HepG2 (cell line): ENCODE data around the gene P3R3URF. TPM values are rescaled to one million over a fixed set of nuclear protein-coding genes. Genes with fewer than 3 reads are reported as not detected.

Source experiments
- FOXO1 ChIP-seq: sonication (generic); formaldehyde crosslinking; IDR thresholded peaks from 2 replicates; pipeline ENCODE4 v1.4.0; 2020; ENCODE audit warnings: missing genetic modification reagents
- HCFC1 ChIP-seq: fragments of 150-350 bp; IDR thresholded peaks from 2 replicates; pipeline ENCODE4 v1.6.1; 2014; ENCODE audit warnings: low read depth, low read length
- IKZF1 ChIP-seq: fragments of 450-650 bp; IDR thresholded peaks from 2 replicates; pipeline ENCODE4 v1.7.1; 2016
- ISL2 ChIP-seq: sonication (generic); formaldehyde crosslinking; IDR thresholded peaks from 2 replicates; pipeline ENCODE4 v1.5.0; 2020; ENCODE audit warnings: missing genetic modification reagents
- ISX ChIP-seq: sonication (generic); formaldehyde crosslinking; conservative IDR thresholded peaks from 2 replicates; pipeline ENCODE4 v1.5.0; 2020; ENCODE audit warnings: missing genetic modification reagents
- KLF15 ChIP-seq: sonication (generic); formaldehyde crosslinking; IDR thresholded peaks from 2 replicates; pipeline ENCODE4 v1.8.1; 2023; ENCODE audit warnings: borderline replicate concordance, mild to moderate bottlenecking, inconsistent platforms, missing genetic modification reagents, mixed read lengths
- MBD4 ChIP-seq: IDR thresholded peaks from 2 replicates; pipeline ENCODE4 v1.6.1; 2012; ENCODE audit warnings: low read length, inconsistent platforms, borderline replicate concordance
- MED8 ChIP-seq: sonication (generic); formaldehyde crosslinking; IDR thresholded peaks from 2 replicates; pipeline ENCODE4 v1.8.1; 2023; ENCODE audit warnings: mild to moderate bottlenecking, missing genetic modification reagents; ENCODE audit not compliant: insufficient replicate concordance
- MXD4 ChIP-seq: IDR thresholded peaks from 2 replicates; pipeline ENCODE4 v1.6.1; 2016; ENCODE audit warnings: mild to moderate bottlenecking, missing biosample characterization, missing genetic modification reagents
- NCOR1 ChIP-seq: fragments of 200-600 bp; sonication (generic); IDR thresholded peaks from 2 replicates; pipeline ENCODE4 v1.7.0; 2017; ENCODE audit warnings: antibody characterized with exemption, low read length, borderline replicate concordance
- REXO4 ChIP-seq: sonication (generic); formaldehyde crosslinking; IDR thresholded peaks from 2 replicates; pipeline ENCODE4 v1.8.0; 2022; ENCODE audit warnings: missing genetic modification reagents, mild to moderate bottlenecking, borderline replicate concordance
- SNAPC5 ChIP-seq: sonication (generic); formaldehyde crosslinking; IDR thresholded peaks from 2 replicates; pipeline ENCODE4 v1.8.1; 2023; ENCODE audit warnings: mild to moderate bottlenecking, missing genetic modification reagents, borderline replicate concordance
- SUZ12 ChIP-seq: fragments of 150-350 bp; IDR thresholded peaks from 2 replicates; pipeline ENCODE4 v1.6.1; 2014; ENCODE audit warnings: low read depth, low read length
- UBTF ChIP-seq: sonication (generic); formaldehyde crosslinking; IDR thresholded peaks from 2 replicates; pipeline ENCODE4 v1.4.0; 2020; ENCODE audit warnings: mild to moderate bottlenecking, missing genetic modification reagents
- ZFP36L1 ChIP-seq: sonication (generic); formaldehyde crosslinking; IDR thresholded peaks from 2 replicates; pipeline ENCODE4 v1.8.0; 2022; ENCODE audit warnings: mild to moderate bottlenecking, missing genetic modification reagents, moderate library complexity
- ZKSCAN5 ChIP-seq: sonication (generic); formaldehyde crosslinking; IDR thresholded peaks from 2 replicates; pipeline ENCODE4 v1.5.1; 2020; ENCODE audit warnings: mild to moderate bottlenecking, missing genetic modification reagents
- ZNF18 ChIP-seq: sonication (generic); formaldehyde crosslinking; IDR thresholded peaks from 2 replicates; pipeline ENCODE4 v1.8.0; 2022; ENCODE audit warnings: mild to moderate bottlenecking, missing genetic modification reagents; ENCODE audit not compliant: insufficient replicate concordance
- ZNF33B ChIP-seq: sonication (generic); formaldehyde crosslinking; IDR thresholded peaks from 2 replicates; pipeline ENCODE4 v1.5.1; 2020; ENCODE audit warnings: mild to moderate bottlenecking, missing genetic modification reagents
- ZNF563 ChIP-seq: sonication (generic); formaldehyde crosslinking; IDR thresholded peaks from 2 replicates; pipeline ENCODE4 v1.8.0; 2022; ENCODE audit warnings: mild to moderate bottlenecking, moderate library complexity, missing genetic modification reagents
- ZNF703 ChIP-seq: sonication (generic); formaldehyde crosslinking; IDR thresholded peaks from 2 replicates; pipeline ENCODE4 v1.5.1; 2020; ENCODE audit warnings: missing genetic modification reagents, mild to moderate bottlenecking, moderate library complexity, borderline replicate concordance
- polyA plus RNA-seq, 8 experiments: library from polyadenylated mRNA; depleted of rRNA in 3 of 8; stranded (reverse) in 7 of 8; unstranded in 1 of 8; fragments of >200 nt; fragmentation: Illumina TruSeq in 4 of 8; extraction: Trizol in 4 of 8; gene quantifications; 2 replicates each; pipeline versions ENCODE4 v1.2.1 to v1.2.3, GENCODE V29; 2011 to 2016; ENCODE audit warnings: low read depth in 4 of 8, missing spikeins in 1 of 8, mixed read lengths in 1 of 8; ENCODE audit not compliant: insufficient read depth in 1 of 8
- total RNA-seq, 5 experiments: library from RNA; depleted of rRNA; stranded (reverse); fragments of >200 nt; fragmentation: Illumina TruSeq; extraction: Trizol; gene quantifications; 2 replicates each; pipeline ENCODE4 v1.2.3, GENCODE V29; 2016; ENCODE audit warnings: low read depth in 1 of 5
- TF ChIP-seq, protein P1 (sequence below): sonication (generic); formaldehyde crosslinking; IDR thresholded peaks from 2 replicates; pipeline ENCODE4 v1.8.0; 2023; ENCODE audit warnings: mild to moderate bottlenecking, missing genetic modification reagents
- TF ChIP-seq, protein P2 (sequence below): sonication (generic); formaldehyde crosslinking; IDR thresholded peaks from 2 replicates; pipeline ENCODE4 v1.4.0; 2020; ENCODE audit warnings: missing genetic modification reagents, borderline replicate concordance

Gene P3R3URF
- total and polyA plus RNA-seq, 2 of the 13 experiments (the other 11 are each of a cell fraction or from before 2014, with no cell fraction given): not detected

GRCh38 chr1:46132529-46133180 lies 43.6 kb downstream of the P3R3URF start, which contains the start of gene PIK3R3 (continued):
- peak; percentile 97 for TF ChIP-seq SNAPC5
- TF ChIP-seq ZNF18 (CRISPR knock-in tag): peak; percentile 72
- TF ChIP-seq REXO4: 0 out of 2 replicates have a peak, but pooled peaks have one; percentile 47
- TF ChIP-seq ZNF563: peak; percentile 100
- peak; percentile 86; the same call in 1 of the 2 replicates for TF ChIP-seq ZFP36L1 (CRISPR knock-in tag)
- TF ChIP-seq, protein P1, sequence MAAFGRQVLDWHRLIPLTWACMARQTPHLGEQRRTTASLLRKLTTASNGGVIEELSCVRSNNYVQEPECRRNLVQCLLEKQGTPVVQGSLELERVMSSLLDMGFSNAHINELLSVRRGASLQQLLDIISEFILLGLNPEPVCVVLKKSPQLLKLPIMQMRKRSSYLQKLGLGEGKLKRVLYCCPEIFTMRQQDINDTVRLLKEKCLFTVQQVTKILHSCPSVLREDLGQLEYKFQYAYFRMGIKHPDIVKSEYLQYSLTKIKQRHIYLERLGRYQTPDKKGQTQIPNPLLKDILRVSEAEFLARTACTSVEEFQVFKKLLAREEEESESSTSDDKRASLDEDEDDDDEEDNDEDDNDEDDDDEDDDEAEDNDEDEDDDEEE (CRISPR knock-in tag): peak; percentile 93
- TF ChIP-seq UBTF (CRISPR knock-in tag): peak; percentile 95
- peak; percentile 75; the same call in 1 of the 2 replicates for TF ChIP-seq ISL2 (CRISPR knock-in tag)
- TF ChIP-seq, protein P2, sequence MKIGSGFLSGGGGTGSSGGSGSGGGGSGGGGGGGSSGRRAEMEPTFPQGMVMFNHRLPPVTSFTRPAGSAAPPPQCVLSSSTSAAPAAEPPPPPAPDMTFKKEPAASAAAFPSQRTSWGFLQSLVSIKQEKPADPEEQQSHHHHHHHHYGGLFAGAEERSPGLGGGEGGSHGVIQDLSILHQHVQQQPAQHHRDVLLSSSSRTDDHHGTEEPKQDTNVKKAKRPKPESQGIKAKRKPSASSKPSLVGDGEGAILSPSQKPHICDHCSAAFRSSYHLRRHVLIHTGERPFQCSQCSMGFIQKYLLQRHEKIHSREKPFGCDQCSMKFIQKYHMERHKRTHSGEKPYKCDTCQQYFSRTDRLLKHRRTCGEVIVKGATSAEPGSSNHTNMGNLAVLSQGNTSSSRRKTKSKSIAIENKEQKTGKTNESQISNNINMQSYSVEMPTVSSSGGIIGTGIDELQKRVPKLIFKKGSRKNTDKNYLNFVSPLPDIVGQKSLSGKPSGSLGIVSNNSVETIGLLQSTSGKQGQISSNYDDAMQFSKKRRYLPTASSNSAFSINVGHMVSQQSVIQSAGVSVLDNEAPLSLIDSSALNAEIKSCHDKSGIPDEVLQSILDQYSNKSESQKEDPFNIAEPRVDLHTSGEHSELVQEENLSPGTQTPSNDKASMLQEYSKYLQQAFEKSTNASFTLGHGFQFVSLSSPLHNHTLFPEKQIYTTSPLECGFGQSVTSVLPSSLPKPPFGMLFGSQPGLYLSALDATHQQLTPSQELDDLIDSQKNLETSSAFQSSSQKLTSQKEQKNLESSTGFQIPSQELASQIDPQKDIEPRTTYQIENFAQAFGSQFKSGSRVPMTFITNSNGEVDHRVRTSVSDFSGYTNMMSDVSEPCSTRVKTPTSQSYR (CRISPR knock-in tag): peak; percentile 85; the same call in 1 of the 2 replicates
- no peak for TF ChIP-seq IKZF1
- TF ChIP-seq ISX: peak; percentile 92; the same call in 1 of the 2 replicates
- peak; percentile 97 for TF ChIP-seq ZNF703 (CRISPR knock-in tag)
- peak; percentile 98 for TF ChIP-seq MXD4 (CRISPR knock-in tag)
- TF ChIP-seq ZNF33B (CRISPR knock-in tag): peak; percentile 99; the same call in 1 of the 2 replicates
- no peak for TF ChIP-seq NCOR1
- TF ChIP-seq KLF15 (CRISPR knock-in tag): peak; percentile 98
- TF ChIP-seq FOXO1 (CRISPR knock-in tag): 0 out of 2 replicates have a peak, but pooled peaks have one; percentile 24
- no peak for TF ChIP-seq SUZ12
- TF ChIP-seq HCFC1: no peak
- TF ChIP-seq MED8 (CRISPR knock-in tag): peak; percentile 64
- 0 out of 2 replicates have a peak, but pooled peaks have one; percentile 29 for TF ChIP-seq ZKSCAN5
- TF ChIP-seq MBD4: no peak
